ENCODE measurements around the gene FHL3. TPM values are rescaled to one million over a fixed set of nuclear protein-coding genes. Genes with fewer than 3 reads are reported as not detected.

The FHL3 gene
- total RNA-seq, 4 donors from 2014 or later: 20.1 to 25.8 (median 21.9) TPM

DNA sequence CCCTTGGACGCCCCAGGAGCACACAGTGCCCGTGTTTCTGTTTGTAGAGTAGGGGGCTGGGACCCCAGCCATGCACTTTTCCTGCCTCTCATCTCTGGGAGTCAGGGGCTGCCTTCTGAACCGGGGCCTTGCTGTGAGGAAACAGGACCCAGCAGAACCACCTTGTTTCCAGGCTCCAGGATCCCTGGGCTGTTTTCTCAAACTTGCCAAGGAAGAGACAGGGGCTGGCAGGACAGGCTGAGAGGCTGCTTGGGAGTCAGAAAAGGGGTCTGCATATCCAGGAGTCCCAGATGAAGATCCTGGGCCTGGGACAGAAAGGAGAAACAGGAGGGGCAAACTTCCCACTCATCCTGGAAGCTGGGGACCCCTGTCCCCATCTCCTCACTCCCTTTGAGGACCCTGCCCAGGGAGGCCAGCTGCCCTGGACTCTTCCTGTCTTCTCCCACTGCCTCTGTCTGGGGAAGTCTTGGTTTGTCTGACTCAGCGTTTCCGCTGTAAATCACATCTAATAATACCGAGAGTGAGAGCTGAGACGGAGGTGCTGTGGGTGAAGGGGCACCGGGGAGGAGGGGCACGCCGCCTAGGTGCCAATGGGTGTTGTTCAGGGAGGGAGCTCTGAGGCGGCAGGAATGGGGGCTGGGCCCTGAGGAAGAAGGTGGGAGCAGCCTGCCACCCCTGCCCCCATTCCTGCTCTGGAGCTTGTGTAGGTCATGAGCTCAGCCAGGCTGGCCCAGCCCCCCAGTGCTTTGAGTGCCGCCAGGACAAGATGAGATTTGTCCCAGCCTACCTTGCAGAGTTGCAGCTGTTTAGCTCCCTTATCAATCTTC, 24.6 kb upstream of the FHL3 start:
- DNase-seq (ENCODE audit: low spot score in 2 of 2): no peak
- intact Hi-C loops (cut with DNase I; ENCODE audit: low total_unique reads): loop anchor here (10.0 kb wide), 2 partner anchors 785 to 805 kb away; no protein-coding TSS in a partner anchor
- no peak overlapping the region for H3K4me3 ChIP-seq (ENCODE audit: low read depth, poor library complexity, severe bottlenecking)
- 9 to 18% methylated on average over 12 of the region's 12 CpGs for WGBS, 2 donors
- TF ChIP-seq POLR2A (IDR thresholded peaks at IDR 0.05): no peak
- TF ChIP-seq, protein P1, sequence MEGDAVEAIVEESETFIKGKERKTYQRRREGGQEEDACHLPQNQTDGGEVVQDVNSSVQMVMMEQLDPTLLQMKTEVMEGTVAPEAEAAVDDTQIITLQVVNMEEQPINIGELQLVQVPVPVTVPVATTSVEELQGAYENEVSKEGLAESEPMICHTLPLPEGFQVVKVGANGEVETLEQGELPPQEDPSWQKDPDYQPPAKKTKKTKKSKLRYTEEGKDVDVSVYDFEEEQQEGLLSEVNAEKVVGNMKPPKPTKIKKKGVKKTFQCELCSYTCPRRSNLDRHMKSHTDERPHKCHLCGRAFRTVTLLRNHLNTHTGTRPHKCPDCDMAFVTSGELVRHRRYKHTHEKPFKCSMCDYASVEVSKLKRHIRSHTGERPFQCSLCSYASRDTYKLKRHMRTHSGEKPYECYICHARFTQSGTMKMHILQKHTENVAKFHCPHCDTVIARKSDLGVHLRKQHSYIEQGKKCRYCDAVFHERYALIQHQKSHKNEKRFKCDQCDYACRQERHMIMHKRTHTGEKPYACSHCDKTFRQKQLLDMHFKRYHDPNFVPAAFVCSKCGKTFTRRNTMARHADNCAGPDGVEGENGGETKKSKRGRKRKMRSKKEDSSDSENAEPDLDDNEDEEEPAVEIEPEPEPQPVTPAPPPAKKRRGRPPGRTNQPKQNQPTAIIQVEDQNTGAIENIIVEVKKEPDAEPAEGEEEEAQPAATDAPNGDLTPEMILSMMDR (IDR thresholded peaks at IDR 0.05): no peak

DNA sequence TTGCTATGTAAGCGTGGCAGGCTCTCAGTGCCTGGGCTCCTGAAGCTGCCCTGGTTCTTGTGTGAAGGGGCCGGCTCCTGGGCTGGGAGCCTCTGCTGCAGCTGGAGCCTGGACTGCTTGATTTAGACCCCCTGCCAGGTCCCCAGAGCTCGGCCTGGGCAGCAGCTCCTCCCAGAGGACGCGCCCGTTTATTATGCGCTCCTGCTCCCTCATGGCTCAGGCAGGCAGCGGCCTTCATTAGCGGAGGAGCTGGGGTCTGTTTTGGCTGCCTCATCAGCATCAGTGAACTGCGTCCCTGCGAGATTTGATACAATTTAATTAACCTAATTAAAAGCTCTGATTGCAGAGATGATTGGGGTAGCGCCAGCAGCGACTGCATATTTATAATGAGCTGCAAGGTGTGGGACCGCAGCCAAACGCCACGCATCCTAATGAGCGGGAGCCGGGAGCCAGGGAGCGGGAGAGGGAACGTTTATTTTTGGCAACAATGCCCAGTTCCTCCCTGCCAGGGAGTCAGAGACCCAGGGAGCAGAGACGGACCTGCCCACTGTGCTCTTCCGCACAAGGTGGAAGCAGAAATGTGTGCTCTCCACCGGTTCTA, 23.9 kb upstream of the FHL3 start:
- 17 to 28% methylated on average over 15 to 23 of the region's 23 CpGs for WGBS, 2 donors
- no peak overlapping the region for H3K4me3 ChIP-seq (ENCODE audit: low read depth, poor library complexity, severe bottlenecking)
- DNase-seq (ENCODE audit: low spot score in 2 of 2): no peak
- intact Hi-C loops (cut with DNase I; ENCODE audit: low total_unique reads): loop anchor here (10.0 kb wide), 1 partner anchor 806 kb away; no protein-coding TSS in a partner anchor
- TF ChIP-seq, protein P1 (IDR thresholded peaks at IDR 0.05): no peak
- TF ChIP-seq POLR2A (IDR thresholded peaks at IDR 0.05): no peak

DNA sequence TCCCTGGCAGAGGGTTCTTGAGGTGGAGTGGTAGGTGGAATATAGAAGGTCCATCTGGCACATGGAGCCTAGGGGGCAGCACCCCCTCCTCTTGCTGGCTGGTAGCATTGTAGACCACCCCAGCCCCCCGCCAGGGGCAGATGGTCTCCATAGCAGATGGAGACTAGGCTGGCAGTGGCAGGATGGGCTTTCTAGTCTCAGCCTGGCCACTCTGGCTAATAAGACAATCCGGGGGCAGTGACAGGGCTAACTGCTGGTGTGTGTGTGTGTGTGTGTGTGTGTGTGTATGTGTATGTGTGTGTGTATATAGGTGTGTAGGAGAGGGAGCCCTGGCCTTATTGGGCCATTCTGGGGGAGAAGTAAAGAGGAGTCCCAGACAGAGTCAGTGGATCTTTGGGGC, 23.4 kb upstream of the FHL3 start:
- intact Hi-C loops (cut with DNase I; ENCODE audit: low total_unique reads): loop anchor here (10.0 kb wide), 1 partner anchor 806 kb away; no protein-coding TSS in a partner anchor
- DNase-seq (ENCODE audit: low spot score in 2 of 2): no peak
- TF ChIP-seq, protein P1 (IDR thresholded peaks at IDR 0.05): no peak
- TF ChIP-seq POLR2A (IDR thresholded peaks at IDR 0.05): no peak
- no peak overlapping the region for H3K4me3 ChIP-seq (ENCODE audit: low read depth, poor library complexity, severe bottlenecking)
- WGBS, 2 donors: 49 to 54% methylated on average over 2 of the region's 2 CpGs

DNA sequence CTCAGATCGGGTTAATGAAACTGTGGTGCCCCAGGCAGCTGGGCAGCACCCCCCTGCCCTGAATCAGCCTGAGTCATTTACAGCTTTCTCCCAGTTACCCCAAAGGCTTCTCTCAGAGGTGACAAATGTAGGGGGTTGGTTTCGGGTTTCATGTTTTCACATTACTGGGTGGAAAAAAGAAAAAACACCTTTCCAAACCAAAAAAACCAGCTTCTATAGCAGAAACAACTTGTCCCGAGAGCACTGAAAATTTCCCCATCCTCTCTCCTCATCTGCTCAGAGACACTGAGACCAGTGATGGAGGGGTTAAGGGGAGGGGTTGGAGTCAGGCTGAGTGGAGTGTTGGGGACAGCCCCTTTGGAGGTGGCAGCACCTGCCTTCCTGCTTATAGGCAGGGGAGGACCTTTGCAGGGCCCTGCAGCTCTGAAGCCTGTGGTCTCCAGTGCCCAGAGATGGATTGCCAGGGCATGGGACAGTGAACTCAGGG, 22.8 kb upstream of the FHL3 start:
- 39 to 53% methylated on average over 3 of the region's 3 CpGs for WGBS, 2 donors
- no peak for DNase-seq (ENCODE audit: low spot score in 2 of 2)
- TF ChIP-seq POLR2A (IDR thresholded peaks at IDR 0.05): no peak
- TF ChIP-seq, protein P1 (IDR thresholded peaks at IDR 0.05): no peak
- intact Hi-C loops (cut with DNase I; ENCODE audit: low total_unique reads): loop anchor here (10.0 kb wide), 1 partner anchor 807 kb away; no protein-coding TSS in a partner anchor
- no peak overlapping the region for H3K4me3 ChIP-seq (ENCODE audit: low read depth, poor library complexity, severe bottlenecking)

DNA sequence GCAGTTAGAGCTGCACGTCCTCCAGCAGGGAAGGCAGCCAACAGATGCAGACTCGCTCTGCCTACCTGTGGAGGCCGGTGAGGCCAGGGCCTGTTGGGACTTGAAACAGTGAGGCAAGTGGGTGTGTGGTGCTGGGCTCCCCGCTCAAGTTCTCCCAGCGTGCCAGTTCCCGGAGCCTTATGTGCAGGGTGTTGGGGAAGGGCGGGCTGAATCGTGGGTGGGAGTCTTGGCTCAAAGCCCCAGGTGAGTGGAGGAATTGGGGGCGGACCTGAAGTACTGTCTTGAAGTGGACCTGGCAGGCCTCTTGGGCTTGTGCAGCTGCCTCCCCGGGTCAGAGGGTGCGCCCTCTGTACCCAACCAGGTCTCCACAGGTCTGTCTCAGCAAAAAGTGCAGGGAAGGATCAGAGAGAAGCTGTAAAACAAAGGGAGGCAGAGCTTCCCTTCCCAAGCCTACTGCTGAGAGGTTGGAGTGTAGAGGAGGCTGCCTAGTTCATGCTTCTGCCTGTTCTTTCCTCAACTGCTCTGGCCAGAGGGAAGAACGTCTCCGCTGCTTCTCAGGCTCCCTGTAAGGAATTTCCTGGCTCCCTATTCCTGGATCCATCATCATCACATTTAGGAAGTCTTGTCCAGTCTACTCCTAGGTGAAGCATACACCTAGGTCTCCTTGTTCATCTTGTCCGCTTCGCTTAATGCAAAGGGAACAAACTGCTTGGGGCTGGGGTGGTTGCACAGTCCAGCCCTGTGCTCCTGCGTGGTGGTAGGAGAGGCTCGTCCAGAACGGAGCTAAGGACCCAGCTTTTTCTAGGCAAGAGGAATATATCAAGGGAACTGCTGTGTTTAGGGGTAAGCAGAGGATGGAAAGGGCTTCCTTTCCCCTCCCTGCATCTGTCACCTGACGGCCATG, 22.1 kb upstream of the FHL3 start:
- no peak overlapping the region for H3K4me3 ChIP-seq (ENCODE audit: low read depth, poor library complexity, severe bottlenecking)
- WGBS, 2 donors: 52 to 59% methylated on average over 14 to 19 of the region's 19 CpGs
- peak; percentile 71 to 89 for DNase-seq (ENCODE audit: low spot score in 2 of 2)
- intact Hi-C loops (cut with DNase I; ENCODE audit: low total_unique reads): loop anchor here (10.0 kb wide), 1 partner anchor 807 kb away; no protein-coding TSS in a partner anchor
- no peak for TF ChIP-seq POLR2A (IDR thresholded peaks at IDR 0.05)
- TF ChIP-seq, protein P1 (IDR thresholded peaks at IDR 0.05): no peak
